Upper lobe of left lung (tissue), 6 donors: ENCODE data around the gene CASS4. TPM values are rescaled to one million over a fixed set of nuclear protein-coding genes. Genes with fewer than 3 reads are reported as not detected.

Experiments used
- ATAC-seq, 2 donors: fragments of 200-7000 bp; cut with Tn5 transposase; one replicate each; pipeline ENCODE4 v1.9.1; 2022; ENCODE audit warnings: mild to moderate bottlenecking in 2 of 2, moderate library complexity in 2 of 2; ENCODE audit not compliant: low FRiP score in 2 of 2
- DNase-seq, 2 donors: peaks; one replicate each; pipeline ENCODE4 v3.0.0-alpha.2; 2019 to 2020
- H3K27ac ChIP-seq, 4 donors: fragments of 200-600 bp; sonication (generic); one replicate each; pipeline ENCODE4 v1.5.1; 2016 to 2019
- H3K27me3 ChIP-seq, 4 donors: fragments of 200-600 bp; sonication (generic); one replicate each; pipeline ENCODE4 v1.5.1; 2017 to 2019
- H3K36me3 ChIP-seq, 4 donors: fragments of 200-600 bp; sonication (generic); one replicate each; pipeline ENCODE4 v1.5.1; 2016 to 2019
- H3K4me1 ChIP-seq, 4 donors: fragments of 200-600 bp; sonication (generic); one replicate each; pipeline ENCODE4 v1.5.1; 2018 to 2019
- H3K4me3 ChIP-seq, 4 donors: fragments of 200-600 bp; sonication (generic); one replicate each; pipeline ENCODE4 v1.5.1; 2017 to 2019; ENCODE audit warnings: mild to moderate bottlenecking in 2 of 4, moderate library complexity in 1 of 4
- H3K9me3 ChIP-seq, 4 donors: fragments of 200-600 bp; sonication (generic); one replicate each; pipeline ENCODE4 v1.5.1; 2018 to 2019
- CTCF ChIP-seq, 6 experiments: fragments of 450-650 bp in 4 of 6; fragments of 200-600 bp in 2 of 6; sonication (generic) in 2 of 6; IDR thresholded peaks; one replicate each; pipeline ENCODE4 v1.5.1; 2016 to 2019; ENCODE audit warnings: antibody characterized with exemption in 6 of 6
- EP300 ChIP-seq, 4 donors: sonication (generic); formaldehyde crosslinking; IDR thresholded peaks; one replicate each; pipeline ENCODE4 v1.5.1; 2017; ENCODE audit warnings: antibody characterized with exemption in 4 of 4, control low read depth in 2 of 4
- POLR2A ChIP-seq, 4 donors: fragments of 450-650 bp; IDR thresholded peaks; one replicate each; pipeline ENCODE4 v1.5.1; 2016 to 2017; ENCODE audit warnings: antibody characterized with exemption in 4 of 4, mild to moderate bottlenecking in 2 of 4
- POLR2AphosphoS5 ChIP-seq, 2 donors: sonication (generic); formaldehyde crosslinking; IDR thresholded peaks; one replicate each; pipeline ENCODE4 v1.5.1; 2017; ENCODE audit warnings: antibody characterized with exemption in 2 of 2
- WGBS, 2 donors: methylation state at CpG; one replicate each; pipeline ENCODE4 v1.1.5; 2017 to 2018; 5-methylcytosine and 5-hydroxymethylcytosine counted together
- small RNA-seq, 4 donors: library from RNA; depleted of rRNA; stranded (forward); fragments of <200 nt; gene quantifications; one replicate each; pipeline ENCODE3, GENCODE V24; 2016
- total RNA-seq, 6 donors: library from RNA; depleted of rRNA in 4 of 6; stranded (reverse); fragments of >200 nt in 4 of 6; gene quantifications; one replicate each; pipeline versions ENCODE4 v1.1.0 to v1.2.1, GENCODE V29; 2016 to 2021
- donor health status: DM: no; HTN: no; CAD: no; lungs with moderate emphysema.
- donor health status: DM: no; HTN: yes; CAD: no; lungs with severe emphysema.

CASS4 gene
- total RNA-seq, 6 donors from 2014 or later: 13.4 to 31.4 (median 19.5) TPM

DNA sequence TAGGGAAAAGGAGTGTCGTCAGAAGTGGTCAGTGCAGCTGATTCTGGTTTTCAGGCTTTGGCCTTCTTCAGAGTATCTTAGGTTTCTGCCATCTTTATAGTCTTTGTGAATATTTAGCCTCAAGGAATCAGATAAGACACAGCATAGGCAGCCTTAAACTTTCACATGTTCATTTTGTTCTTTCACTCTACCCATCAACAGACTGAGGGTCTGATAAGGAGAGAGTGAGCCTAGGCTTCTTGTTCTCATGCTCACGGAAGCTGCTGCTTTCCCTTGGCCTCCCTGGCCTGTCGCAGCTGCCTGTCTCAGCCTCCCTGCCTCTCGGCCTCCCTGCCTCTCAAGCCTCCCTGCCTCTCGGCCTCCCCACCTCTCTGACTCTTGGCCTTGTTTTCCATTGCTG is 76.5 kb downstream of the CASS4 start:
- Histone ChIP-seq H3K9me3 (no peaks in the 10 kb centered on the region), H3K4me1 (no peaks in the 10 kb centered on the region), H3K36me3 (peaks cover 0 to 91% (median 60%) of the 10 kb centered on the region in 4 donors), H3K27ac (no peak overlapping the region), H3K27me3 (no peaks in the 10 kb centered on the region), H3K4me3 (no peak overlapping the region)
- WGBS, 2 donors: 93 to 96% methylated on average over 5 of the region's 5 CpGs
- TF ChIP-seq EP300 (IDR thresholded peaks at IDR 0.05) (no peak), POLR2AphosphoS5 (IDR thresholded peaks at IDR 0.05) (no peak), POLR2A (IDR thresholded peaks at IDR 0.05) (no peak)
- ATAC-seq (no peak), DNase-seq (no peak)

DNA sequence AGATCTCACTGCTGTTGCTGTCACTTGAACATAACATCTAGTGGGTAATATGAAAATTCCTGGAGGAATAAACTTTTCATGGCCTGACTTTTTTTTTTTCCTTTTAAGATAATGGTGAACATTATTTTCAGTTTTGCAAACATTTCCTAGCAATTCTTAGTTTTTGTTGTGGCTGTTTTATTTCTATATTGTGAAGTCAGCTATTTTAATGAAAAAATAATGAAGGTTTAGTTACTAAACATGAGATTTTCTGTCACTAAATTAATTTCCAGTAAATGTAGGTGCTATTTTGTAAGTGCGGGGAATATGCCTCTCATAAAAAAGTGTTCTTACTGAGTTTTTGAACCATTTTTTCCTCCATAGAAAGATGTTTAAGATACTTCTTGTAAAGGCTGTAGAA is 89.1 kb downstream of the CASS4 start:
- Histone ChIP-seq H3K36me3 (peaks cover 0 to 38% (median 16%) of the 10 kb centered on the region in 4 donors), H3K27me3 (no peaks in the 10 kb centered on the region), H3K9me3 (no peaks in the 10 kb centered on the region), H3K4me1 (no peaks in the 10 kb centered on the region), H3K4me3 (no peak overlapping the region), H3K27ac (no peak overlapping the region)
- DNase-seq (no peak), ATAC-seq (no peak)
- no peak for TF ChIP-seq EP300 (IDR thresholded peaks at IDR 0.05)
- TF ChIP-seq POLR2A (IDR thresholded peaks at IDR 0.05): no peak
- no peak for TF ChIP-seq POLR2AphosphoS5 (IDR thresholded peaks at IDR 0.05)
- no peak for TF ChIP-seq CTCF (IDR thresholded peaks at IDR 0.05)
- 98 to 100% methylated on average over 1 of the region's 1 CpG for WGBS, 2 donors

DNA sequence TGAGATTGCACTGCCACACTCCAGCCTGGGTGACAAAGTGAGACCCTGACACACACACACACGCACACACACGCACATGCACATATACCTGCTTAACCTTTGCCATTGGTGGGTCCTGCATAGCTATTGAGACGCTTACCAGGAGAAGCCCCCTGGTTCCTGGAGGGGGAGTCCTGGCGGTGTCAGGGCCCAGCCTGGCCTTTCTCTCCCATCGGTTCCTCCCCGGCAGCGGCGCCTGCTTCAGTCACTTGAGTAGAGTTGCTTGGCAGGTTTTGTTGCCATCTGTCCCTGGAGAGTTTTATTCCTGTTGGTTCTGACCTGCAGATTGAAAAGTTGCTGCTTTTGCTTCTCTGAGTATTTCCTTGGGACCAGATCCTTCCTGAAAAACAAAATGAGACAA is 91.9 kb downstream of the CASS4 start:
- no peaks in the 10 kb centered on the region for H3K4me1 ChIP-seq
- H3K27me3 ChIP-seq: no peaks in the 10 kb centered on the region
- no peak overlapping the region for H3K4me3 ChIP-seq
- DNase-seq: no peak
- peaks cover 0 to 22% (median 6%) of the 10 kb centered on the region in 4 donors for H3K36me3 ChIP-seq
- H3K27ac ChIP-seq: no peak overlapping the region
- TF ChIP-seq EP300 (IDR thresholded peaks at IDR 0.05): no peak
- no peak for TF ChIP-seq POLR2AphosphoS5 (IDR thresholded peaks at IDR 0.05)
- TF ChIP-seq CTCF (IDR thresholded peaks at IDR 0.05): no peak
- no peak for TF ChIP-seq POLR2A (IDR thresholded peaks at IDR 0.05)
- 82 to 87% methylated on average over 6 to 8 of the region's 8 CpGs for WGBS, 2 donors
- no peaks in the 10 kb centered on the region for H3K9me3 ChIP-seq
- no peak for ATAC-seq

DNA sequence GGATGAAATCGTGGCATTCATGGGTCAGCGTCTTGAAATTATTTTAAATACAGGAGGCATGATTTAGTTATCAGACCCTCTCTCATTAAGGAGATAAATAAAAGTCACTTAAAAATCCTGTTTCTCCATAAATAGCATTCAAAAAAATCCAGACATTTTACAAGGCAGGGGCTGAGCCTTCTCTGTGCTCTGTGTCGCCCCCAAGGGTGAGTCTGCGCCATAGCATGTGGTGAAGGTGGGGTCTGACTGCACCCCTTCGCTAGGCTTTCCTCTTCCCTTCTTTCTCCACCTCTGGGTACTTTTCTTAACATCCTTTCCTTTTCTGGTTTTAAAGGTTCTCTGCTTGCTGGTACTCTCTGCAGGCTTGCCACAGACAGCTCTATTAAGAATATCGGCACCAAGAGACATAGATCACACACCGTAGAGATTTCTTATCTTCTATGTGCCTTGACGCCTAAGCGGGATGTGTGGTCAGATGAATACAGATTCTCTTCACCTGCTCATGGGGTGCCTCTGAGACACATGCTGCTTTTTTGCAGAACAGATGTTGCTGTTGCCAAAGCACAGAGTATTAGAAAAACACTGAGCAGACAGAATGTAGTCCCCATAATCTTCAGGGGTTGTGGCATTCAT is 92.4 kb downstream of the CASS4 start:
- Histone ChIP-seq H3K4me3 (no peak overlapping the region), H3K27me3 (no peaks in the 10 kb centered on the region), H3K4me1 (no peaks in the 10 kb centered on the region), H3K36me3 (peaks cover 0 to 21% (median 6%) of the 10 kb centered on the region in 4 donors), H3K9me3 (no peaks in the 10 kb centered on the region), H3K27ac (no peak overlapping the region)
- 88 to 90% methylated on average over 9 of the region's 9 CpGs for WGBS, 2 donors
- DNase-seq: no peak
- TF ChIP-seq POLR2AphosphoS5 (IDR thresholded peaks at IDR 0.05): no peak
- TF ChIP-seq CTCF (IDR thresholded peaks at IDR 0.05): peak in 2 of 6 experiments; percentile 5 to 10
- ATAC-seq: no peak

DNA sequence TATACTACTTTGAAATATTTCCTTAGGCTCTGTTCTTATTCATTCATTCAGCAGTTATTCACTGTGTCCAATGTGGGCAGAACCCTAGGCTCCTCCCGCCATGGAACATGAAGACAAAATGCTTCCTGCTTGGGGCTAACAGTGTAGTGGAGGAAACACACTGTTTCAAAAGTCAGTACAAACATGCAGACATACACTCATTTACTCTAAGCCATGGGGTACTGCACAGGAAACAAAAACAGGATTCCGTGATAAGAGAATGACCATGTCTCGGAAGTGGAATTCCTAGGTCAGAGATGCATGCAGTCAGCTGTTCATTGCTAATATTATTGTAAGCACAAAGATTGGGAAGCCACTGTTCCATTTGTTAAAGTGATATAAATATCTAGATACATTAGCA is 94.0 kb downstream of the CASS4 start:
- H3K4me3 ChIP-seq: no peak overlapping the region
- no peak for TF ChIP-seq CTCF (IDR thresholded peaks at IDR 0.05)
- TF ChIP-seq POLR2A (IDR thresholded peaks at IDR 0.05): no peak
- TF ChIP-seq EP300 (IDR thresholded peaks at IDR 0.05): no peak
- TF ChIP-seq POLR2AphosphoS5 (IDR thresholded peaks at IDR 0.05): no peak
- H3K36me3 ChIP-seq: peaks cover 0 to 15% (median 0%) of the 10 kb centered on the region in 4 donors
- WGBS, 2 donors: 52 to 61% methylated on average over 3 of the region's 3 CpGs
- H3K27ac ChIP-seq: no peak overlapping the region
- H3K27me3 ChIP-seq: no peaks in the 10 kb centered on the region
- no peaks in the 10 kb centered on the region for H3K9me3 ChIP-seq
- no peak for DNase-seq
- no peaks in the 10 kb centered on the region for H3K4me1 ChIP-seq
- ATAC-seq: no peak

Small RNA genes within 50 kb of the gene (small RNA-seq; reads per million reads assigned to genes)
- 0 reads per million in 4 donors for gene RPL39P

Other genes starting within 250 kb of the CASS4 start
- not detected for gene MC3R, start 163.5 kb upstream of the CASS4 start, total RNA-seq
- gene FAM210B, start 53.3 kb upstream of the CASS4 start, total RNA-seq: 10 to 100 TPM; 15.0 to 41.2 (median 31.6) TPM
- 1 to 10 TPM in 4 of 6 donors, under 1 TPM in 1, not detected in 1; 0.44 to 3.9 (median 3.3) TPM for gene AURKA, start 20.0 kb upstream of the CASS4 start, total RNA-seq
- 10 to 100 TPM in 5 of 6 donors, 1 to 10 TPM in 1; 3.3 to 30.5 (median 22.5) TPM for gene CSTF1, start 19.6 kb upstream of the CASS4 start, total RNA-seq
- gene RTF2, start 56.4 kb downstream of the CASS4 start, total RNA-seq: 10 to 100 TPM; 35.6 to 87.8 (median 63.5) TPM
- 1 to 10 TPM in 2 of 6 donors, under 1 TPM in 2, not detected in 2; 0.47 to 5.2 (median 1.1) TPM for gene FAM209A, start 112.5 kb downstream of the CASS4 start, total RNA-seq
- gene FAM209B, start 121.0 kb downstream of the CASS4 start, total RNA-seq: under 1 TPM in 2 of 6 donors, not detected in 4; 0.64 to 0.89 TPM
- 1 to 10 TPM; 3.0 to 9.4 (median 5.4) TPM for gene TFAP2C, start 217.0 kb downstream of the CASS4 start, total RNA-seq